ENCODE measurements around the gene PTCH2. TPM values are rescaled to one million over a fixed set of nuclear protein-coding genes. Genes with fewer than 3 reads are reported as not detected.

Gene PTCH2
- total and polyA plus RNA-seq, 2 of the 13 experiments (the other 11 are each of a cell fraction or from before 2014, with no cell fraction given): 0.60 to 1.5 TPM

DNA sequence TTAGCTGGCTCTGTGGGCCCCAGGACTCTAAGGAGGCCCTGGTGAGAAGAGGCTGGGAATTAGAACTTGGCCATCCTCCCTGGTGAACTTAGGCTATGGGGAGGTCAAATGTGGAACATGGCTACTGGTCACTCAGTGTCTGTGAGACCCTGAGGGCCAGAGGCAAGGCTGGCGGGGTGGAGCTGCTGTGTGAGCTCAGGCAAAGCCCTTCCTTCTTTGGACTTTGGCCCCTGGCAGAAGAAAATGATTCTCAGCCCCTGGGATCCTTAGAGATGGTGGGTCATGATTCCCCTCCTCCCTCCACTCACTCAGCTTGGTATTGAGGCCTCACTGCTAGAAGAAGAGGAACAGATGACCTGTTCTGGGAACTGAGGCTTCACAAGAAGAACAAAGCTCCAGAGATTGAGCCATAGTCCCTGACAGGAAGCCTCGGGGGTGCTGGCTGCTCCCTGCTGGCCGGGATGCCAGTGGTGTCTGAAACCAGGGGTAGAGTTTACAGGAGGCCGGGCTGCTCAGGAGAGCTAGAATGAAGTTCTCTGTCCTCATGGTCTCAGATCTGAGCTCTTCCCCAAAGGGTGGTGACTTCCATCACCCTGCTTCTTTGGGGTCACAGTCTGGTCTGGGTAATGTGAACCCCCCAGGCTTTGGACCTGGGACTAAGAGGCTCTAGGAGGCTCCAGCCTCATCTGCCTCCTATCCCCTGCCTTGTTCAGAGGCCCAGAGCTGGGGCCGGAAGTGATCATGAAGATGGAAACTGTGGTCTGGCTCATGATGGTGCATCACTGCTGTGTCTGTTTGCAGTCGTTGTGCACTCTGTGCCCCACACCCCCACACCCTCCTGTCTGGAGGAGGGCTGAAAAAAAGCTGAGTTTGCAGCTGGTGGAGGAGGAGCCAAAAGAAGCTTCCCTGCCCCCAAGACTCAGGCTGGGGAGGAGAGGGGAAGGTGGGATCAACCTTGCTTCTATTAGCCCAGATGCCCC lies 33.8 kb downstream of the PTCH2 start (continued):
- TF ChIP-seq NFKB2 (CRISPR knock-in tag; IDR thresholded peaks at IDR 0.05; ENCODE audit: borderline replicate concordance): no peak
- TF ChIP-seq PBX3 (CRISPR knock-in tag; IDR thresholded peaks at IDR 0.05; ENCODE audit: borderline replicate concordance): no peak
- no peak for TF ChIP-seq ZNF30 (CRISPR knock-in tag; IDR thresholded peaks at IDR 0.05)
- TF ChIP-seq SNAPC4 (CRISPR knock-in tag; IDR thresholded peaks at IDR 0.05): peak; percentile 79
- TF ChIP-seq ZNF207 (IDR thresholded peaks at IDR 0.05; ENCODE audit: borderline replicate concordance): no peak
- TF ChIP-seq KDM5B (CRISPR knock-in tag; IDR thresholded peaks at IDR 0.05; ENCODE audit: borderline replicate concordance): no peak
- no peak for TF ChIP-seq ZBTB21 (CRISPR knock-in tag; IDR thresholded peaks at IDR 0.05)
- TF ChIP-seq, protein P1, sequence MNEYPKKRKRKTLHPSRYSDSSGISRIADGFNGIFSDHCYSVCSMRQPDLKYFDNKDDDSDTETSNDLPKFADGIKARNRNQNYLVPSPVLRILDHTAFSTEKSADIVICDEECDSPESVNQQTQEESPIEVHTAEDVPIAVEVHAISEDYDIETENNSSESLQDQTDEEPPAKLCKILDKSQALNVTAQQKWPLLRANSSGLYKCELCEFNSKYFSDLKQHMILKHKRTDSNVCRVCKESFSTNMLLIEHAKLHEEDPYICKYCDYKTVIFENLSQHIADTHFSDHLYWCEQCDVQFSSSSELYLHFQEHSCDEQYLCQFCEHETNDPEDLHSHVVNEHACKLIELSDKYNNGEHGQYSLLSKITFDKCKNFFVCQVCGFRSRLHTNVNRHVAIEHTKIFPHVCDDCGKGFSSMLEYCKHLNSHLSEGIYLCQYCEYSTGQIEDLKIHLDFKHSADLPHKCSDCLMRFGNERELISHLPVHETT (CRISPR knock-in tag; conservative IDR thresholded peaks at IDR 0.05): no peak
- TF ChIP-seq SUZ12 (IDR thresholded peaks at IDR 0.05; ENCODE audit: low read depth, low read length): no peak
- no peak for TF ChIP-seq ZNF20 (CRISPR knock-in tag; IDR thresholded peaks at IDR 0.05)
- 0 out of 2 replicates have a peak, but pooled peaks have one; percentile 49 for TF ChIP-seq DR1 (CRISPR knock-in tag; IDR thresholded peaks at IDR 0.05)
- TF ChIP-seq, protein P2, sequence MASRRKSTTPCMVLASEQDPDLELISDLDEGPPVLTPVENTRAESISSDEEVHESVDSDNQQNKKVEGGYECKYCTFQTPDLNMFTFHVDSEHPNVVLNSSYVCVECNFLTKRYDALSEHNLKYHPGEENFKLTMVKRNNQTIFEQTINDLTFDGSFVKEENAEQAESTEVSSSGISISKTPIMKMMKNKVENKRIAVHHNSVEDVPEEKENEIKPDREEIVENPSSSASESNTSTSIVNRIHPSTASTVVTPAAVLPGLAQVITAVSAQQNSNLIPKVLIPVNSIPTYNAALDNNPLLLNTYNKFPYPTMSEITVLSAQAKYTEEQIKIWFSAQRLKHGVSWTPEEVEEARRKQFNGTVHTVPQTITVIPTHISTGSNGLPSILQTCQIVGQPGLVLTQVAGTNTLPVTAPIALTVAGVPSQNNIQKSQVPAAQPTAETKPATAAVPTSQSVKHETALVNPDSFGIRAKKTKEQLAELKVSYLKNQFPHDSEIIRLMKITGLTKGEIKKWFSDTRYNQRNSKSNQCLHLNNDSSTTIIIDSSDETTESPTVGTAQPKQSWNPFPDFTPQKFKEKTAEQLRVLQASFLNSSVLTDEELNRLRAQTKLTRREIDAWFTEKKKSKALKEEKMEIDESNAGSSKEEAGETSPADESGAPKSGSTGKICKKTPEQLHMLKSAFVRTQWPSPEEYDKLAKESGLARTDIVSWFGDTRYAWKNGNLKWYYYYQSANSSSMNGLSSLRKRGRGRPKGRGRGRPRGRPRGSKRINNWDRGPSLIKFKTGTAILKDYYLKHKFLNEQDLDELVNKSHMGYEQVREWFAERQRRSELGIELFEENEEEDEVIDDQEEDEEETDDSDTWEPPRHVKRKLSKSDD (CRISPR knock-in tag; IDR thresholded peaks at IDR 0.05; ENCODE audit: low read depth): no peak
- TF ChIP-seq ZNF720 (CRISPR knock-in tag; IDR thresholded peaks at IDR 0.05): no peak
- no peak for TF ChIP-seq PAWR (CRISPR knock-in tag; IDR thresholded peaks at IDR 0.05; ENCODE audit: borderline replicate concordance)
- TF ChIP-seq, protein P3, sequence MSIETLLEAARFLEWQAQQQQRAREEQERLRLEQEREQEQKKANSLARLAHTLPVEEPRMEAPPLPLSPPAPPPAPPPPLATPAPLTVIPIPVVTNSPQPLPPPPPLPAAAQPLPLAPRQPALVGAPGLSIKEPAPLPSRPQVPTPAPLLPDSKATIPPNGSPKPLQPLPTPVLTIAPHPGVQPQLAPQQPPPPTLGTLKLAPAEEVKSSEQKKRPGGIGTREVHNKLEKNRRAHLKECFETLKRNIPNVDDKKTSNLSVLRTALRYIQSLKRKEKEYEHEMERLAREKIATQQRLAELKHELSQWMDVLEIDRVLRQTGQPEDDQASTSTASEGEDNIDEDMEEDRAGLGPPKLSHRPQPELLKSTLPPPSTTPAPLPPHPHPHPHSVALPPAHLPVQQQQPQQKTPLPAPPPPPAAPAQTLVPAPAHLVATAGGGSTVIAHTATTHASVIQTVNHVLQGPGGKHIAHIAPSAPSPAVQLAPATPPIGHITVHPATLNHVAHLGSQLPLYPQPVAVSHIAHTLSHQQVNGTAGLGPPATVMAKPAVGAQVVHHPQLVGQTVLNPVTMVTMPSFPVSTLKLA (IDR thresholded peaks at IDR 0.05): no peak
- TF ChIP-seq XBP1 (CRISPR knock-in tag; IDR thresholded peaks at IDR 0.05): no peak

Measured in HepG2 (cell line).